GM19452 (cell line): Measurements from ENCODE around the gene ULBP3.
"Not testable (repeated sequence)": the region's sequence is repeated elsewhere in the genome, so short reads cannot be mapped to it uniquely, and the experiment has no call there.

ENCODE experiments used
- ATAC-seq: cut with Tn5 transposase; IDR thresholded peaks from one replicate; pipeline ENCODE4 v1.9.1; 2021; ENCODE audit not compliant: unreplicated experiment

ULBP3 gene

GRCh38 chr6:150043501-150044412, 25.2 kb downstream of the ULBP3 start:
- no peak for ATAC-seq

DNA sequence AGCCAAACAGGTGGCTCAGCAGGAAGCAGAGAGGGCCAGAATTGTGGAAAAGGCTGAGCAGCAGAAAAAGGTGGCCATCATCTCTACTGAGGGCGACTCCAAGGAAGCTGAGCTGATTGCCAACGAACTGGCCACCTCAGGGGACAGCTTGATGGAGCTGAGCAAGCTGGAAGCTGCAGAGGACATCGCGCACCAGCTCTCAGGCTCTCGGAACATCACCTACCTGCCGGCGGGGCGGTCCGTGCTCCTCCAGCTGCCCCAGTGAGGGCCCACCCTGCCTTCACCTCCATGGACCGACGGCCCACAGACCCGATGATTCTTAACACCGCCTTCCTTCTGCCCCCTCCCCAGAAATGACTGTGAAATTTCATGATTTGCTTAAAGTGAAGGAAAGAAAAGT, 25.8 kb downstream of the ULBP3 start:
- ATAC-seq, result no peak

- no peak for ATAC-seq
Measured at GRCh38 chr6:150038202-150039062, 30.5 kb downstream of the ULBP3 start.

DNA sequence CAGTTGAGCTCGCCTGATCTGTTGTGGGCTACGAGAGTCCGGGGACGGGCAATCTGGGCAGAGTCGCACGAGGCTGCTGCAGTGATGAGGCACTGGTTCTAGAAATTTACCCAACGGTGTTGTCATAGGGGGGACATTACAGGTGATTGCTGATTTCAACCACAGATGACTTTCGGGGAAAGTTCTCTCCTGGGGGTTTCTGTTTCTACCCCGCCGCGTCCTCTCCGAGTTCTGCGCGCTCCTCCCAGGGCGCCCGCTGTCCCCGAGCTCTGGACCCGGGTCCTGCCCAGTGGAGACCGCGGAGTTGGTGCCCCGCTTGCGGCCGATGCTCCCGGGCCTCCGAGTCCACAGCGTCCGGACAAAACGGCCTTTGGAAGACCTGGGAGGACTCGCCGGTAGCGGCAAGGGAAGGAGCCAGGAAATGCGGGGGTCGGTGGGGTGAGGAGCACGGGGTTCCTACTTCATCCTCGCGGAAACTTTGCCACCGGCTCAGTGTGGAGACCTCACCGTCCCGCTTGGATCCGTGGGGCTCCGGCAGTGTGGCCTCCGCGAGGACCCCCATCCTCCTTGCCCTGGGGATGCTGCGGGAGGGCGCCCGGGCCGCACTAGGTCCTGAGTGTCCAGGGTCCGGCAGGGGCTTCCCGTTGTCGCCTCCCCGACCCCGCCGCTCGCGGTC, 31.3 kb downstream of the ULBP3 start:
- ATAC-seq, result no peak

DNA sequence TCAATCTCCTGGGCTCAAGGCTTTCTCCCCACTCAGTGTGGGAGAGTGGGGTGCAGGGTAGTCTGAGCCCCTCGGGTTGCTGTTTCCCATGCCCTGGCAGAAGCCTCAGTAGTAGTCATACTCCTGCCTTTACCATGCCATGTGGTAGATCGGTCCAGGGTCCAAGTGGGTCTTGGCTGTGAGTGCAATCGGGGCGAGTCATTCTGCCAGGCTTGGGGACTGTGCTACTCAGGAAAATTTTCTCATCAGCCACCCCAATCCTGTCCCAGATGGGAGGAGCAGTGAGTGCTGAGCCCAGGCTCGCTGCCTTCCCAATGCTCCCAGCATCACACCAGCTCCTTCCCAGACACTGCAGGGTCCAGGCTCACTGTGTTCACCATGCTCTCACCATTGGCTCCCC, 32.8 kb downstream of the ULBP3 start:
- ATAC-seq, result no peak

DNA sequence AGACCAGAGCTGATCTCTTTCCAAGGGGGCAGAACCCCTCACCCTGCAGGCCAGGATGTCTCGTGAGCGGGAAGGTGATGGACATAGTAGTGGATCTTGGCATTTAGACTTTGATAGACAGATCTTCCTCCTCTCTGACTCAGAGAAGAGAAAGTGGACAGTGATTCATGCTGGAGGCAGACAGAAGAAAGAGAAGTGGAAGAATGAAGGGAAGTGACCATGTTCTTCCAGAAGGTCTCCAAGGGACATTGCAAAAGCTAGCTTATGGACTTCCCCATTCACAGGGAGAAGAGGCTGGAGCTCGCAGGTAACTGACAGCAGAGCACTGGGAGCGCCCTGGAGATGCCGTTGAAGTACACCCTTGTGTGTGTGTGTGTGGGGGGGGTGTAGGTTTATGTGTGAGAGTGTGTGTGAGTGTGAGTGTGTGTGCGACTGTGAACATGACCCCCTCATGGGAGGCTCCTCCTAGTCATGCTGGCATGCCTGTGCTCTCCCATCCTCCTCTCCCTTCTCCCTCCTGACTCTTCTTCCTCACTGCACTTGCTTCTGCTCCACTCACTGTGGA, 35.6 kb downstream of the ULBP3 start:
- ATAC-seq, result no peak

- no peak for ATAC-seq
Measured at GRCh38 chr6:150032598-150032997, 36.3 kb downstream of the ULBP3 start.

GRCh38 chr6:150030611-150031010, 38.3 kb downstream of the ULBP3 start:
- ATAC-seq, result no peak

DNA sequence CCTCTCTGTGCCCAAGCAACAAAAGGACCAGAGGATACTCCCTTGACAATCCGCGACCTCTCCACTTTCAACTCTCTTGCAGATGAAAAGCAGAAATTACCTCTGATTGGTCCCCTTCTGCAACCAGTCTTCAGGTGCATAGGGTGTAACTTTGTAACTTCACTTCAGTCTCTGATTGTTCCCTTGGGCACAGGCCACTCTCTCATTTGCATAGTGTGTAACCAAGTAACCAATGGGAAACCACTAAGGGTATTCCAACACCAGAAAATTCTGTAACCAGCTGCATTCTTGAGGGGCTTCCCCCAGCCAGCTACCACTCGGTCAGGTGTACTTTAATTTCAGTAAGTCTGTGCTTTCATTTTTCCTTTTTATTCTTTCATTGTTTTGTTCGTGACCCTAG, 39.2 kb downstream of the ULBP3 start:
- no peak for ATAC-seq

GRCh38 chr6:150029276-150029675, 39.6 kb downstream of the ULBP3 start:
- ATAC-seq, result no peak

DNA sequence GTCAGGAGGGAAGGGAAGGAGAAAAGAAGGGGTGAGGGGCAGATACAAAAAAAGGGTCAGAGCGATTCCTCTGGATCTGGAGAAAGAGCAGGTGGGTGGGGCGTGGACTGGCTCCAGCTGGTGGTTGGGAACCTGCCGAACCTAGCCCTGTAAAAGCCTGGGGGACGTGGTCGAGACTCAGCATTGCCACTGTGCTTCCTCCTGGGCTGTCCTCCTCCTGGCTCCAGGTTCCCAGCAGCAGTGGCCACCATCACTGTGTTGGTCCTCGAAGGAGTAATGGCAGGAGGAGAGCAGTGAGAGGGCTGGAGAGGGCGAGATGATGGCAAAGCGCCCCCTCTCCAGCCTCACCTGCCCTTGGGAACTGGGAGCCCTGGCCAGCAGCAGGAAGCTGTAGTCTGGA, 40.1 kb downstream of the ULBP3 start:
- ATAC-seq, result no peak

- ATAC-seq, result no peak
Measured at GRCh38 chr6:150027806-150028565, 40.9 kb downstream of the ULBP3 start.

- no peak for ATAC-seq
Measured at GRCh38 chr6:150026976-150027805, 41.7 kb downstream of the ULBP3 start.

DNA sequence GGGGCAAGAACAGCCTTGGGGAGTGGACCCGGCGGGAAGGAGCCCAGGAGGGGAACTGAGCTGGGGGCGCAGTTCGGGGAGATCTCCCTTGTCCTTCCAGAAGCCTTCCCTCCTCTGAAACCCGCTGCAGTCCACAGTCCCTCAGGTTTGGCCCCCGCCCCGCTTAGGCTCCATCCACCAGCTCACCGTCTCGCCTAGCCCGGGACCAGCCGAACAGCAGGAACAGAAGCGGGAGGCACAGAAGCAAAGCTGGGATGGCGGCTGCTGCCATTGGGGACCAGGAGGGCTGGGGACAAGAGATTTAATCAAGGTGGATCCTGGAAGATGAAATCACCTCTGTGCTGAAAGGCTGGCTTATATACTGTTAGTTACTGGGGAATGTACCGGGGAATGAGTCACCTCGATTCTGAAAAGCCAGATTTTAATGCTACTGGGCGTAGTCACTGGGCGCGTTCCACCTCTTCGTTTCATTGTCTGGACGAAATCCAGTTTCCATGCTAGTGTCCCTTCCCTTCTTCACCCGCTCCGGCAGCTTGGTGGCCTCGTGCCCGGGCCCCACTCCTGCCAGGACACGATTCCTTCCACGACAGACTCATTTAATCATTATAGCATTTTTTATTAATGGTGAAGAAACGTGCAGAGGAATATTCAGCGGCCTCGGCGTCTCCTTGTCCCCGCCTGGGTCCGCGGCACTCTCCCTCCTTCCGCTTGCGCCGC, 43.6 kb downstream of the ULBP3 start, which contains the start of gene RAET1L:
Gene RAET1L (minus strand): TSS at position 332 of the 717 bp plus-strand sequence. CDS start 61 bp downstream, at position 271.
- no peak for ATAC-seq

GRCh38 chr6:150024646-150025155, 44.2 kb downstream of the ULBP3 start:
- no peak for ATAC-seq

- ATAC-seq, result not testable (repeated sequence)
Measured at GRCh38 chr6:150024021-150024420, 44.9 kb downstream of the ULBP3 start.

DNA sequence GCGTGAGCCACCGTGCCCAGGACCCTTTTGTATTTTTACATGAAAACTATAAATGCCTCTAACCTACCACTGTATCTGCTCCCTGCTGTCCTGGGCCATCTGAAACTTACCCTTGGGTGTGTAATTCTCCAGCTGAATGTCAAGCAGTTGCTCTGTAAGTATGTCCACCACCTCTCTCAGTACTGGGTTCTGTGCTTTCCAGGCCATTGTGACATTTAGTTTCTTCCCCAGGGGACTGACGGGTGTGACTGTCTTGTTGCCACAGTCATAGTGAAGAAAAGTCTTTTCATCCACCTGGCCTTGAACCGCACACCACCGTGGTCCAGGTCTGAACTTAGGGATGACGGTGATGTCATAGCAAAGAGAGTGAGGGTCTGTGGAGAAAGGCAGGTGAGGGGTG, 47.1 kb downstream of the ULBP3 start:
- ATAC-seq, result not testable (repeated sequence)

DNA sequence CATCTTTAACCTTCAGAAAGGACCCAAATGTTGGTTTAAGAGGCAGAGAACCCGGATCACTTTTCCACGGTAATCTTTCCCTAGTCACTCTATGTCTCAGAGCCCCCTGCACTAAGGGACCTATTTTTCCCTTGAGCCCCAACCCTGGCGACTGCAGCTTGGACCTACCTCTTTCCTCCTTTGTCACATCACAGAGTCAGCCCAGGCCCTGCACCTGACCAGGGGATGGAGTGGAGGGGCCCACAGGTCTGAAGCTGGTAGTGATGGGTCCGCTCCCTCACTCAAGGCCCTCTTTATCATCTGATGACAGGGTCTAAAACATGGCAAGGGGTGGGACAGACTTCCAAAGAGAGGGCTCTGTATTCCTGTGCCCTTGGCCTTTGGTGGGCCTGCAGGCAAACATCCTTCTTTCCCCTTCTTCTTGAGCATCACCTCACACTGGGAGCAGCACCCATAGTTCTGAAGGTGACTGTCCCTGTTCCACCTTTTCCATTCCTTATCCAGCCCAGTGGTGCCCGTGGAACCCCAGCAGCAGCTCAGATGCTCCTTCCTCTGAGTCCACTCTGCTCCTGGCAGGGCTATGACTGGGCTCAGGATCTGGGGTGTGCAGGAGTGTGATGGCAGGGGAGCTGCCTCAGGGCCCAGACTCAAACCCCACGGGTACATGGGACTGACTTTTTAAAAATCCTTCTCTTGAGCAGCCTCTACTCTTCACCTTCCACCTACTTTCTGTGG, 49.9 kb downstream of the ULBP3 start:
- no peak for ATAC-seq
